GM12865 (cell line): Measurements from ENCODE around the gene ATP9B.

Experiments used
- DNase-seq: peaks from one replicate; pipeline ENCODE4 v3.0.0; 2010; ENCODE audit warnings: low read depth
- H3K4me3 ChIP-seq: 2 replicates; pipeline ENCODE4 v1.5.1; 2011; ENCODE audit warnings: mild to moderate bottlenecking, low read depth, low read length, control low read depth
- CTCF ChIP-seq: IDR thresholded peaks from 2 replicates; pipeline ENCODE4 v1.5.1; 2011; ENCODE audit warnings: low read length, control low read depth, low read depth, inconsistent platforms; ENCODE audit not compliant: insufficient read depth; ENCODE audit errors: missing control alignments

The ATP9B gene

GRCh38 chr18:79343567-79344207 is 274.5 kb downstream of the ATP9B start:
- no peak overlapping the region for H3K4me3 ChIP-seq
- no peak for DNase-seq
- TF ChIP-seq CTCF, result no peak

- no peak for TF ChIP-seq CTCF
- DNase-seq, result no peak
- H3K4me3 ChIP-seq, result no peak overlapping the region
Measured at GRCh38 chr18:79344208-79344581, 275.0 kb downstream of the ATP9B start.

GRCh38 chr18:79345366-79345765 is 276.2 kb downstream of the ATP9B start:
- no peak overlapping the region for H3K4me3 ChIP-seq
- TF ChIP-seq CTCF, result no peak
- DNase-seq, result no peak

- no peak for TF ChIP-seq CTCF
- no peak overlapping the region for H3K4me3 ChIP-seq
Measured at GRCh38 chr18:79345981-79346380, 276.8 kb downstream of the ATP9B start.

GRCh38 chr18:79348066-79348465 is 278.9 kb downstream of the ATP9B start:
- no peak overlapping the region for H3K4me3 ChIP-seq
- no peak for TF ChIP-seq CTCF
- DNase-seq, result no peak

More at GRCh38 chr18:79345981-79346380, 276.8 kb downstream of the ATP9B start:
- DNase-seq, result no peak

- DNase-seq, result no peak
- TF ChIP-seq CTCF, result no peak
- no peak overlapping the region for H3K4me3 ChIP-seq
Measured at GRCh38 chr18:79352432-79352831, 283.2 kb downstream of the ATP9B start.

GRCh38 chr18:79353267-79353666 is 284.1 kb downstream of the ATP9B start:
- no peak for DNase-seq
- no peak for TF ChIP-seq CTCF
- H3K4me3 ChIP-seq, result no peak overlapping the region
